ENCODE results near the gene FKBP2.

DNA sequence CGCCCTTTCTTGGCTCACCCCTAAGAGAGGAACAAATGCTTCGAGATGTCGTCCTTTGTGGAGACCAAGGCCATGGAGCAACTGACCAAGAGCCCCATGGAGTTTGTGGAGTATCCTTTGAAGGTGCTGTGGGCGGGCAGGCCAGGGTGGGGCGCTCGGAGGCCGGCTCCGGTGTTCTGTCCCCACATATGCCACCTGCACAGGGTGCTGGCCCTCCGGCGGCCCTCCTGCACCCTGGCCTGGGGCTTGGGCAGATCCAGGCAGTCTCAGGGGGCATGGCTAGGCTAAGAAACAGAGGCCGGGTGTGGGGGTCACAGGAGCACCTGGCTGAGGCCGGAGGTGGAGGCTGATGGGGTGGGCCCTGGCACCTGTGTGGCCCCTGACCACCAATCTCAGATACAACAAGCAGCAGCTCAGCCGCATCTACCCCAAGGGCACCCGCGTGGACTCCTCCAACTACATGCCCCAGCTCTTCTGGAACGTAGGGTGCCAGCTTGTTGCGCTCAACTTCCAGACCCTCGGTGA is 20.7 kb downstream of the FKBP2 start:
- TF ChIP-seq, protein P1, sequence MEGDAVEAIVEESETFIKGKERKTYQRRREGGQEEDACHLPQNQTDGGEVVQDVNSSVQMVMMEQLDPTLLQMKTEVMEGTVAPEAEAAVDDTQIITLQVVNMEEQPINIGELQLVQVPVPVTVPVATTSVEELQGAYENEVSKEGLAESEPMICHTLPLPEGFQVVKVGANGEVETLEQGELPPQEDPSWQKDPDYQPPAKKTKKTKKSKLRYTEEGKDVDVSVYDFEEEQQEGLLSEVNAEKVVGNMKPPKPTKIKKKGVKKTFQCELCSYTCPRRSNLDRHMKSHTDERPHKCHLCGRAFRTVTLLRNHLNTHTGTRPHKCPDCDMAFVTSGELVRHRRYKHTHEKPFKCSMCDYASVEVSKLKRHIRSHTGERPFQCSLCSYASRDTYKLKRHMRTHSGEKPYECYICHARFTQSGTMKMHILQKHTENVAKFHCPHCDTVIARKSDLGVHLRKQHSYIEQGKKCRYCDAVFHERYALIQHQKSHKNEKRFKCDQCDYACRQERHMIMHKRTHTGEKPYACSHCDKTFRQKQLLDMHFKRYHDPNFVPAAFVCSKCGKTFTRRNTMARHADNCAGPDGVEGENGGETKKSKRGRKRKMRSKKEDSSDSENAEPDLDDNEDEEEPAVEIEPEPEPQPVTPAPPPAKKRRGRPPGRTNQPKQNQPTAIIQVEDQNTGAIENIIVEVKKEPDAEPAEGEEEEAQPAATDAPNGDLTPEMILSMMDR (IDR thresholded peaks at IDR 0.05), result no peak
- no peak for TF ChIP-seq POLR2A (IDR thresholded peaks at IDR 0.05)

All from esophagus squamous epithelium (tissue), 4 donors.